Uterus (tissue), 4 donors: Measurements from ENCODE around the gene IQSEC3. TPM values are rescaled to one million over a fixed set of nuclear protein-coding genes. Genes with fewer than 3 reads are reported as not detected.
A peak's percentile ranks its signal among the peaks of the same experiment; 100 is the strongest.

Experiments used
- DNase-seq, 2 donors: peaks; one replicate each; pipeline ENCODE4 v3.0.0-alpha.2; 2019 to 2020
- H3K27ac ChIP-seq, 2 donors: fragments of 200-600 bp; sonication (generic); 1 replicate in 1 of 2; 2 replicates in 1 of 2; pipeline ENCODE4 v1.5.1; 2016 to 2018
- H3K27me3 ChIP-seq, 2 donors: fragments of 200-600 bp; sonication (generic); one replicate each; pipeline ENCODE4 v1.5.1; 2018 to 2019; ENCODE audit warnings: control low read depth in 1 of 2
- H3K36me3 ChIP-seq, 2 donors: fragments of 200-600 bp; sonication (generic); one replicate each; pipeline ENCODE4 v1.5.1; 2019; ENCODE audit warnings: control low read depth in 1 of 2
- H3K4me1 ChIP-seq, 2 donors: fragments of 200-600 bp; sonication (generic); one replicate each; pipeline ENCODE4 v1.5.1; 2018 to 2019; ENCODE audit warnings: control low read depth in 1 of 2
- H3K4me3 ChIP-seq, 2 donors: fragments of 200-600 bp; sonication (generic); 1 replicate in 1 of 2; 2 replicates in 1 of 2; pipeline ENCODE4 v1.5.1; 2018 to 2019; ENCODE audit warnings: mild to moderate bottlenecking in 1 of 2
- H3K9me3 ChIP-seq, 2 donors: fragments of 200-600 bp; sonication (generic); one replicate each; pipeline ENCODE4 v1.5.1; 2019; ENCODE audit warnings: control low read depth in 1 of 2
- CTCF ChIP-seq, 4 experiments: fragments of 200-600 bp in 2 of 4; fragments of 450-650 bp in 2 of 4; sonication (generic) in 2 of 4; IDR thresholded peaks; one replicate each; pipeline ENCODE4 v1.5.1; 2016 to 2019; ENCODE audit warnings: antibody characterized with exemption in 4 of 4, mild to moderate bottlenecking in 2 of 4, moderate library complexity in 1 of 4
- POLR2A ChIP-seq, 2 donors: fragments of 450-650 bp; IDR thresholded peaks; one replicate each; pipeline ENCODE4 v1.6.1; 2016; ENCODE audit warnings: antibody characterized with exemption in 2 of 2, mild to moderate bottlenecking in 1 of 2, moderate library complexity in 1 of 2
- intact Hi-C: fragments of 100-400 bp; cut with DNase I; formaldehyde crosslinking; loops from one replicate; pipeline ENCODE4 v1.15.1; 2023; ENCODE audit warnings: low total_unique reads
- total RNA-seq, 4 donors: library from RNA; depleted of rRNA in 3 of 4; stranded (reverse); fragments of >200 nt in 3 of 4; gene quantifications; one replicate each; pipeline versions ENCODE4 v1.1.0 to v1.2.4, GENCODE V29; 2014 to 2023
- donor health status: DM: yes; HTN: yes; CAD: no.

IQSEC3 gene
- total RNA-seq, 4 donors from 2014 or later: under 0.01 to 2.9 (median 1.3) TPM

GRCh38 chr12:227286-227915 is 160.8 kb downstream of the IQSEC3 start:
- peak in 1 of 2 donors; percentile 5 for DNase-seq
- TF ChIP-seq CTCF (IDR thresholded peaks at IDR 0.05): no peak
- no peak for TF ChIP-seq POLR2A (IDR thresholded peaks at IDR 0.05)
- intact Hi-C loops: no loop called here
- Histone ChIP-seq H3K27ac (no peak overlapping the region), H3K4me3 (no peak overlapping the region), H3K9me3 (no peaks in the 10 kb centered on the region), H3K27me3 (no peaks in the 10 kb centered on the region), H3K4me1 (no peaks in the 10 kb centered on the region), H3K36me3 (no peaks in the 10 kb centered on the region)

Other genes with a start within 250 kb of the IQSEC3 start
- 1 to 10 TPM in 1 of 4 donors, under 1 TPM in 1, not detected in 2; 0.28 to 2.4 TPM for gene SLC6A12, start 147.4 kb downstream of the IQSEC3 start, total RNA-seq
- gene SLC6A13, start 196.1 kb downstream of the IQSEC3 start, total RNA-seq: 1 to 10 TPM in 1 of 4 donors, under 1 TPM in 1, not detected in 2; 0.46 to 1.2 TPM